Right cardiac atrium (tissue), 5 donors: ENCODE results near the gene CCDC149. TPM values are rescaled to one million over a fixed set of nuclear protein-coding genes. Genes with fewer than 3 reads are reported as not detected.

Experiments used
- ATAC-seq, 2 donors: fragments of 200-7000 bp; cut with Tn5 transposase; one replicate each; pipeline versions ENCODE4 v1.8.0 to v1.9.1; 2020; ENCODE audit warnings: moderate library complexity in 2 of 2, mild to moderate bottlenecking in 1 of 2
- DNase-seq, 3 donors: peaks; one replicate each; pipeline ENCODE4 v3.0.0-alpha.2; 2020
- H3K27ac ChIP-seq: one replicate; pipeline ENCODE4 v1.5.1; 2013; ENCODE audit warnings: mild to moderate bottlenecking, low read length, control low read depth, moderate library complexity
- H3K27me3 ChIP-seq: one replicate; pipeline ENCODE4 v1.6.1; 2013; ENCODE audit not compliant: control insufficient read depth, insufficient read depth
- H3K4me1 ChIP-seq: one replicate; pipeline ENCODE4 v1.6.1; 2013; ENCODE audit warnings: low read length; ENCODE audit not compliant: control insufficient read depth, insufficient read depth
- H3K4me3 ChIP-seq: one replicate; pipeline ENCODE4 v1.5.1; 2013; ENCODE audit warnings: low read length, control low read depth
- H3K9me3 ChIP-seq: one replicate; pipeline ENCODE4 v1.6.1; 2013; ENCODE audit warnings: low read length; ENCODE audit not compliant: control insufficient read depth
- WGBS: extraction: QIAGEN DNeasy Blood & Tissue Kit; methylation state at CpG from one replicate; pipeline ENCODE4 v1.1.7; 2013; 5-methylcytosine and 5-hydroxymethylcytosine counted together
- intact Hi-C, 4 donors: fragments of 100-400 bp; cut with DNase I; formaldehyde crosslinking; loops; one replicate each; pipeline versions ENCODE4 v1.11.0 to v1.14.0; 2022 to 2023
- long read RNA-seq, 4 donors: library from polyadenylated mRNA; unstranded; transcript quantifications; one replicate each; pipeline ENCODE4 v2.0.0, GENCODE V29; 2020 to 2021
- polyA plus RNA-seq: library from polyadenylated mRNA; stranded (reverse); fragments of 200-250 nt; gene quantifications from one replicate; pipeline ENCODE4 v1.2.3, GENCODE V29; 2013
- total RNA-seq, 4 donors: library from RNA; stranded (reverse); fragmentation: NEBNext Ultra II Directional; extraction: Animal tissue kit (Norgen Biotek cat#: 25700); gene quantifications; one replicate each; pipeline ENCODE4 v1.2.1, GENCODE V29; 2021
- donor health status: healthy with polysubstance abuse.
- donor health status: DM: no; HTN: yes; CAD: no.
- donor health status: DM: no; HTN: no; CAD: no.
- donor health status: DM: no; HTN: yes; CAD: no; lungs with severe emphysema.
- donor health status: DM: yes; HTN: yes; CAD: no.

Gene CCDC149
- total RNA-seq (10 to 100 TPM; 15.0 to 17.4 (median 16.0) TPM), polyA plus RNA-seq (10.1 TPM)
- long read RNA-seq, donor 1, transcript CCDC149-204 (12 exons, 3,869 nt), result major isoform, 24 of 43 reads
- long read RNA-seq, donor 1, partial matches to known transcripts, result 3 of 43 reads
- long read RNA-seq, donor 1, other reads (novel, unspliced or antisense), result 15 of 43 reads
- long read RNA-seq, donor 2, transcript CCDC149-204 (12 exons, 3,869 nt), result major isoform, 12 of 14 reads
- long read RNA-seq, donor 2, partial matches to known transcripts, result 0 of 14 reads
- long read RNA-seq, donor 2, other reads (novel, unspliced or antisense), result 2 of 14 reads
- long read RNA-seq, donor 3, partial matches to known transcripts, result 12 of 16 reads
- long read RNA-seq, donor 3, other reads (novel, unspliced or antisense), result 3 of 16 reads
- long read RNA-seq, donor 4, transcript CCDC149-204 (12 exons, 3,869 nt), result major isoform, 11 of 15 reads
- long read RNA-seq, donor 4, partial matches to known transcripts, result 1 of 15 reads
- long read RNA-seq, donor 4, other reads (novel, unspliced or antisense), result 3 of 15 reads

- Histone ChIP-seq H3K27me3 (no peaks in the 10 kb centered on the region), H3K27ac (peak within 1 kb of the TSS; percentile 79), H3K4me3 (peak within 1 kb of the TSS; percentile 83), H3K4me1 (peaks cover 5% of the 10 kb centered on the region), H3K9me3 (no peaks in the 10 kb centered on the region)
- ATAC-seq, result peak; percentile 91 to 94
- peak; percentile 76 to 90 (median 86) for DNase-seq
- 4% methylated on average over 92 of the region's 92 CpGs for WGBS
- intact Hi-C loops, result no loop called here
Measured at GRCh38 chr4:24912252-24913118, at the start of gene CCDC149. CCDC149 (minus strand) TSS chr4:24913042; CDS start chr4:24912864, 178 bp downstream.

- Histone ChIP-seq H3K27me3 (no peaks in the 10 kb centered on the region), H3K27ac (no peak overlapping the region), H3K9me3 (peaks cover 4% of the 10 kb centered on the region), H3K4me1 (no peaks in the 10 kb centered on the region), H3K4me3 (no peak overlapping the region)
- DNase-seq, result no peak
- 89% methylated on average over 2 of the region's 2 CpGs for WGBS
- intact Hi-C loops, result no loop called here
- ATAC-seq, result no peak
Measured at GRCh38 chr4:24957886-24958285, 45.0 kb upstream of the CCDC149 start.

DNA sequence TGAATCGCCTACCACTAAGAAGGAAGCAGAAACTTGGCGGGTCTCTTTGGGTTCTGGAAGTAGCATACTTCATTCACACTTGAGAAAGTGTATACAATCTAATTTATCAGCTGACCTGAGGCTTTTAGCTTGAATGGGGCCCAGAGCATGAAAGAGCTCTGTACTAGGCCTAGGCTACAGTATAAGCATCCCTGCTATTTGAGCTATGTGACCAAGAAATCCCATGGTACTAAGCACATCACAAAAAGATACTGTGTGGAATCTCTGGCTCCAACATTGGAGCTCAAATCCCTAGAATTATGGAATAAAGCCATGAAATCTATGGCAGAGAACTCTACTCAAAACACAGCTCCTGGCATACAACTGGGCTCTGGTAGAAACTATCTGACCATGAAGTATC lies 43.9 kb upstream of the CCDC149 start:
- intact Hi-C loops, result no loop called here
- Histone ChIP-seq H3K27ac (no peak overlapping the region), H3K4me3 (no peak overlapping the region), H3K4me1 (no peaks in the 10 kb centered on the region), H3K9me3 (peaks cover 4% of the 10 kb centered on the region), H3K27me3 (no peaks in the 10 kb centered on the region)
- DNase-seq (no peak), ATAC-seq (no peak)
- WGBS, result 88% methylated on average over 2 of the region's 2 CpGs

DNA sequence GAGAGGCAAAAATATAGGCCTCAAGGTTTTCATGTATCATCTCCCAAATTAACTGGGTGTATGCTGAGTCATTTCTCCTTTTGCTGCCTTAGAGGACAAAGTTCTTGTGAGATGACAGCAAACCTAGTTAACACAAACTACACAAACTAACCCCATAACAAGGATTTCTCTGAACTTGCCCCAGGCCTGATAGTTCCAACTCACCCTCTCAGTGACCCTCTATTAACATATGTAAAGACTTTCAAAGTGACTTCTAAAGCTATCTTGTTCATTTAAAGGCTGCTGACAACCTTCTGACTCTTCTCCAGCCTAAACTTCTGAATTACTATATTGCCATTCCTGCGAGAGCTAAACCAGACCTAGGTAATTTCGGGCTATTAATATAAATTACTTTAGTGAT lies 43.2 kb upstream of the CCDC149 start:
- H3K27me3 ChIP-seq, result no peaks in the 10 kb centered on the region
- no peak overlapping the region for H3K4me3 ChIP-seq
- DNase-seq (no peak), ATAC-seq (no peak)
- H3K9me3 ChIP-seq, result peaks cover 4% of the 10 kb centered on the region
- intact Hi-C loops, result no loop called here
- H3K4me1 ChIP-seq, result no peaks in the 10 kb centered on the region
- 95% methylated on average over 2 of the region's 2 CpGs for WGBS
- no peak overlapping the region for H3K27ac ChIP-seq

GRCh38 chr4:24952667-24953066 lies 39.8 kb upstream of the CCDC149 start:
- H3K4me3 ChIP-seq, result no peak overlapping the region
- ATAC-seq (no peak), DNase-seq (no peak)
- H3K27ac ChIP-seq, result no peak overlapping the region
- peaks cover 4% of the 10 kb centered on the region for H3K9me3 ChIP-seq
- intact Hi-C loops, result no loop called here
- 86% methylated on average over 4 of the region's 4 CpGs for WGBS
- no peaks in the 10 kb centered on the region for H3K27me3 ChIP-seq
- H3K4me1 ChIP-seq, result no peaks in the 10 kb centered on the region

GRCh38 chr4:24949970-24950369 lies 37.1 kb upstream of the CCDC149 start:
- H3K4me1 ChIP-seq, result no peaks in the 10 kb centered on the region
- intact Hi-C loops, result no loop called here
- H3K4me3 ChIP-seq, result no peak overlapping the region
- DNase-seq (no peak), ATAC-seq (peak; percentile 44 to 68)
- no peaks in the 10 kb centered on the region for H3K27me3 ChIP-seq
- H3K27ac ChIP-seq, result no peak overlapping the region
- H3K9me3 ChIP-seq, result peaks cover 4% of the 10 kb centered on the region

- H3K9me3 ChIP-seq, result peaks cover 4% of the 10 kb centered on the region
- ATAC-seq (no peak), DNase-seq (no peak)
- no peaks in the 10 kb centered on the region for H3K27me3 ChIP-seq
- no peak overlapping the region for H3K27ac ChIP-seq
- WGBS, result 75% methylated on average over 1 of the region's 1 CpG
- H3K4me1 ChIP-seq, result no peaks in the 10 kb centered on the region
- no peak overlapping the region for H3K4me3 ChIP-seq
- intact Hi-C loops, result no loop called here
Measured at GRCh38 chr4:24937917-24938281, 25.1 kb upstream of the CCDC149 start.

DNA sequence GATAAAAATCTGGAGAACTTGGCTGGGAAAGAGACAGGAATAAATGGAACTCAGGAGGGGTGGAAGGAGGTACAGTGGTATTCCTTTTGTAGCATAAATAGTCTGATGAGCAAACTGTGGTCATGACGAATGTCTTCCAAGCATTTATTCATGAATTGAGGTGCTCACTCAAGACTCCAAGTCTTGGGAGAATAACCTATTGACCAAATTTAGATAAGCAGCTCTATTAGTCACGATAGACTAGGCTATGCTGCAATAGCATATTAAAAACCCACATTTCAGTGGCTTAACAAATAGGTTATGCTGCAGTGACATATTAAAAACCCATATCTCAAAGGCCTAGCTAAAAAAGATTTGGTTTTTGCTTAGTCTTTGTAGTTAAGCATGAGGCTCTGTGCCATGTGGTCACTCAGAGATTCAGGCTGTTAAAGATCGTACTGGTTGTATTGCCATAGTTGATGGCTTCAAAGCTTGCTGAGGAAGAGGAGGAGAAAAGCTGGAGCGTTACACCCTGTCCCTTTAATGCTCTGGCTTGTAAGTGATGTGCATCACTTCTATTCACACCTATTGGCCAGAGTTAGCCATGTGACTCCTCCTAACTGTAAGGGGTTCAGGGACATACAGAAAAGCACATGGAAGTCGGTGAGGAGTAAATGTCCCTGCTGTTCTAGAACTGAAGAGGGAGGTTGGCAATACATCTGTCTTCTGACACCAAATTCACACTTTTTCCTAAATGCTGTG lies 24.5 kb upstream of the CCDC149 start:
- 89% methylated on average over 5 of the region's 5 CpGs for WGBS
- H3K27ac ChIP-seq, result no peak overlapping the region
- no peak overlapping the region for H3K4me3 ChIP-seq
- no peak for DNase-seq
- no peaks in the 10 kb centered on the region for H3K4me1 ChIP-seq
- intact Hi-C loops, result no loop called here
- H3K27me3 ChIP-seq, result no peaks in the 10 kb centered on the region
- peaks cover 4% of the 10 kb centered on the region for H3K9me3 ChIP-seq
- ATAC-seq, result no peak

- peaks cover 4% of the 10 kb centered on the region for H3K9me3 ChIP-seq
- intact Hi-C loops, result no loop called here
- DNase-seq (no peak), ATAC-seq (no peak)
- no peaks in the 10 kb centered on the region for H3K4me1 ChIP-seq
- H3K27me3 ChIP-seq, result no peaks in the 10 kb centered on the region
- no peak overlapping the region for H3K27ac ChIP-seq
- H3K4me3 ChIP-seq, result no peak overlapping the region
- 95% methylated on average over 2 of the region's 2 CpGs for WGBS
Measured at GRCh38 chr4:24935856-24936255, 23.0 kb upstream of the CCDC149 start.

- intact Hi-C loops, result no loop called here
- H3K4me3 ChIP-seq, result no peak overlapping the region
Measured at GRCh38 chr4:24934311-24934710, 21.5 kb upstream of the CCDC149 start.

More at GRCh38 chr4:24934311-24934710, 21.5 kb upstream of the CCDC149 start:
- no peaks in the 10 kb centered on the region for H3K27me3 ChIP-seq
- peaks cover 4% of the 10 kb centered on the region for H3K9me3 ChIP-seq
- H3K4me1 ChIP-seq, result no peaks in the 10 kb centered on the region
- no peak for ATAC-seq
- H3K27ac ChIP-seq, result no peak overlapping the region
- no peak for DNase-seq
